HL-60 (cell line): Measurements from ENCODE around the gene ABL1.

ENCODE experiments used
- DNase-seq, 2 experiments: peaks; one replicate each; pipeline ENCODE4 v3.0.0-alpha.2; 2010 to 2020; ENCODE audit warnings: low read depth in 1 of 2, low spot score in 1 of 2
- H3K27ac ChIP-seq: fragments of 250-450 bp; sonication (Bioruptor Pico); replicated peaks from 2 replicates; pipeline ENCODE4 v1.5.1; 2020; ENCODE audit warnings: mild to moderate bottlenecking, moderate library complexity
- H3K27me3 ChIP-seq: fragments of 250-450 bp; sonication (Bioruptor Pico); 2 replicates; pipeline ENCODE4 v1.5.1; 2021; ENCODE audit warnings: mild to moderate bottlenecking, moderate library complexity; ENCODE audit not compliant: insufficient read depth, poor library complexity, severe bottlenecking
- H3K4me3 ChIP-seq: replicated peaks from 2 replicates; pipeline ENCODE4 v1.5.1; 2011; ENCODE audit warnings: mild to moderate bottlenecking, control low read depth, low read length; ENCODE audit not compliant: insufficient read depth
- GABPA ChIP-seq: IDR thresholded peaks from 2 replicates; pipeline ENCODE4 v1.6.1; 2012; ENCODE audit warnings: low read depth
- POLR2AphosphoS5 ChIP-seq: IDR thresholded peaks from 2 replicates; pipeline ENCODE4 v1.6.1; 2012; ENCODE audit warnings: low read depth
- SPI1 ChIP-seq: IDR thresholded peaks from 2 replicates; pipeline ENCODE4 v1.6.1; 2012; ENCODE audit warnings: low read depth, mild to moderate bottlenecking, borderline replicate concordance
- TF ChIP-seq, protein P1 (sequence below): IDR thresholded peaks from 2 replicates; pipeline ENCODE4 v1.6.1; 2012; ENCODE audit warnings: low read depth; ENCODE audit not compliant: insufficient replicate concordance
- TF ChIP-seq, protein P2 (sequence below): IDR thresholded peaks from one replicate; pipeline ENCODE4 v1.5.1; 2011; ENCODE audit warnings: low read length, control low read depth, inconsistent platforms; ENCODE audit not compliant: insufficient read depth

Gene ABL1

DNA sequence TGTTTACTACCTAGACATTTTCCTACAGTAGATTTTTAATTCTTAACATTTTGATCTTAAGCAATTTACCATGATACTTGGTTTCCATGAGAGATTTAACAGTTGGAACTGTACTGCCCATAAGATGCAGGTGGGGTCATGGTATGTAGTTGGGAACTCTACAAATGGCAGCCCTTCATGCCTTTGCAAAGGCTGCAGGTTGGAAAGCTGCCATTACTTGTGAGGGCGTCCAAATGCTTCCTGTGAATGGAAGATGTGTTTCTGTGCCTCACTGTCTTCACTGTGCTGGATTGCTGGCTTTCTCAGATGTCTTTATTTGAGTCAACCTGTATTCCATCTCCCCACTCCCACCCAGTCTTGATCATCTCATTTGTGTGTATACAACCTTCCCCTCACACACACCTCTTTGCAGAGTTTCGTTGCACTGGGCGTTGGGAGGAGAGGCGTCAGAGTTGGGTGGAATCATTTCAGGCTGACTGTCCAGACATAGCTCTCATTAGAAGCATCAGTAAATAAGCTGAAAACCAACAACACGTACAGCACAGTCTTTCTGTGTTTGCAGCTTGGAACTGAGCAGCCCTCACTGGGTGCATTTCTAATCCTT lies 14.8 kb upstream of the ABL1 start:
- TF ChIP-seq, protein P1, sequence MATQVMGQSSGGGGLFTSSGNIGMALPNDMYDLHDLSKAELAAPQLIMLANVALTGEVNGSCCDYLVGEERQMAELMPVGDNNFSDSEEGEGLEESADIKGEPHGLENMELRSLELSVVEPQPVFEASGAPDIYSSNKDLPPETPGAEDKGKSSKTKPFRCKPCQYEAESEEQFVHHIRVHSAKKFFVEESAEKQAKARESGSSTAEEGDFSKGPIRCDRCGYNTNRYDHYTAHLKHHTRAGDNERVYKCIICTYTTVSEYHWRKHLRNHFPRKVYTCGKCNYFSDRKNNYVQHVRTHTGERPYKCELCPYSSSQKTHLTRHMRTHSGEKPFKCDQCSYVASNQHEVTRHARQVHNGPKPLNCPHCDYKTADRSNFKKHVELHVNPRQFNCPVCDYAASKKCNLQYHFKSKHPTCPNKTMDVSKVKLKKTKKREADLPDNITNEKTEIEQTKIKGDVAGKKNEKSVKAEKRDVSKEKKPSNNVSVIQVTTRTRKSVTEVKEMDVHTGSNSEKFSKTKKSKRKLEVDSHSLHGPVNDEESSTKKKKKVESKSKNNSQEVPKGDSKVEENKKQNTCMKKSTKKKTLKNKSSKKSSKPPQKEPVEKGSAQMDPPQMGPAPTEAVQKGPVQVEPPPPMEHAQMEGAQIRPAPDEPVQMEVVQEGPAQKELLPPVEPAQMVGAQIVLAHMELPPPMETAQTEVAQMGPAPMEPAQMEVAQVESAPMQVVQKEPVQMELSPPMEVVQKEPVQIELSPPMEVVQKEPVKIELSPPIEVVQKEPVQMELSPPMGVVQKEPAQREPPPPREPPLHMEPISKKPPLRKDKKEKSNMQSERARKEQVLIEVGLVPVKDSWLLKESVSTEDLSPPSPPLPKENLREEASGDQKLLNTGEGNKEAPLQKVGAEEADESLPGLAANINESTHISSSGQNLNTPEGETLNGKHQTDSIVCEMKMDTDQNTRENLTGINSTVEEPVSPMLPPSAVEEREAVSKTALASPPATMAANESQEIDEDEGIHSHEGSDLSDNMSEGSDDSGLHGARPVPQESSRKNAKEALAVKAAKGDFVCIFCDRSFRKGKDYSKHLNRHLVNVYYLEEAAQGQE: no peak
- TF ChIP-seq, protein P2, sequence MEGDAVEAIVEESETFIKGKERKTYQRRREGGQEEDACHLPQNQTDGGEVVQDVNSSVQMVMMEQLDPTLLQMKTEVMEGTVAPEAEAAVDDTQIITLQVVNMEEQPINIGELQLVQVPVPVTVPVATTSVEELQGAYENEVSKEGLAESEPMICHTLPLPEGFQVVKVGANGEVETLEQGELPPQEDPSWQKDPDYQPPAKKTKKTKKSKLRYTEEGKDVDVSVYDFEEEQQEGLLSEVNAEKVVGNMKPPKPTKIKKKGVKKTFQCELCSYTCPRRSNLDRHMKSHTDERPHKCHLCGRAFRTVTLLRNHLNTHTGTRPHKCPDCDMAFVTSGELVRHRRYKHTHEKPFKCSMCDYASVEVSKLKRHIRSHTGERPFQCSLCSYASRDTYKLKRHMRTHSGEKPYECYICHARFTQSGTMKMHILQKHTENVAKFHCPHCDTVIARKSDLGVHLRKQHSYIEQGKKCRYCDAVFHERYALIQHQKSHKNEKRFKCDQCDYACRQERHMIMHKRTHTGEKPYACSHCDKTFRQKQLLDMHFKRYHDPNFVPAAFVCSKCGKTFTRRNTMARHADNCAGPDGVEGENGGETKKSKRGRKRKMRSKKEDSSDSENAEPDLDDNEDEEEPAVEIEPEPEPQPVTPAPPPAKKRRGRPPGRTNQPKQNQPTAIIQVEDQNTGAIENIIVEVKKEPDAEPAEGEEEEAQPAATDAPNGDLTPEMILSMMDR: no peak
- TF ChIP-seq SPI1 (no peak), GABPA (no peak), POLR2AphosphoS5 (no peak)
- Histone ChIP-seq H3K27me3 (no peaks in the 10 kb centered on the region), H3K4me3 (no peak overlapping the region), H3K27ac (no peak overlapping the region)
- DNase-seq: no peak

GRCh38 chr9:130823435-130823834 lies 11.6 kb upstream of the ABL1 start:
- no peak overlapping the region for H3K4me3 ChIP-seq

DNA sequence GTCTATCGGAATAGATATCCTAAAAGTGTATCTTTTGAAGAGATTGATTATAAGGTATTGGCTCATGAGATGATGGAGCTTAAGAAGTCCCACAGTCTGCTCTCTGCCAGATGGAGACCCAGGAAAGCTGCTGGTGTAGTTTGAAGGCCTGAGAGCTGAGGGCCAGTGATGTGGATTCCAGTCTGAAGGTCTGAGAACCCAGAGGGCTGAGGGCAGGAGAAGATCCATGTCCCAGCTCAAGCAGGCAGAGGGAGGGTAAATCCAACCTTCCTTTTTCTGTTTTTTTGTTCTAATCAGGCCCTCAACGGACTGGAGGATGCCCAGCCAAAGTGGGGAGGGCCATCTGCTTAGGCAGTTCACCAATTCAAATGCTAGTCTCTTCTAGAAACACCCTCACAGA lies 11.0 kb upstream of the ABL1 start:
- no peak for TF ChIP-seq GABPA
- TF ChIP-seq, protein P2: no peak
- TF ChIP-seq, protein P1: no peak
- no peak for TF ChIP-seq SPI1
- no peak for TF ChIP-seq POLR2AphosphoS5
- H3K27ac ChIP-seq: no peak overlapping the region
- H3K4me3 ChIP-seq: no peak overlapping the region

More at GRCh38 chr9:130823435-130823834, 11.6 kb upstream of the ABL1 start:
- TF ChIP-seq, protein P1: no peak
- TF ChIP-seq POLR2AphosphoS5 (no peak), GABPA (no peak), SPI1 (no peak)
- TF ChIP-seq, protein P2: no peak
- DNase-seq: no peak
- no peaks in the 10 kb centered on the region for H3K27me3 ChIP-seq
- H3K27ac ChIP-seq: no peak overlapping the region

More for the DNA sequence above, 11.0 kb upstream of the ABL1 start:
- H3K27me3 ChIP-seq: no peaks in the 10 kb centered on the region
- DNase-seq: no peak
